GM21367 (cell line): ENCODE measurements around the gene FAM72A.
"Not testable (repeated sequence)": the region's sequence is repeated elsewhere in the genome, so short reads cannot be mapped to it uniquely, and the experiment has no call there.

ENCODE experiments used
- ATAC-seq: cut with Tn5 transposase; IDR thresholded peaks from one replicate; pipeline ENCODE4 v1.9.1; 2021; ENCODE audit not compliant: unreplicated experiment

The FAM72A gene

GRCh38 chr1:206202789-206203363 is at the start of gene FAM72A:
Gene FAM72A, minus strand, starts transcription at chr1:206202839. Its CDS starts 814 bp downstream, at chr1:206202025.
- peak; percentile 81 for ATAC-seq

GRCh38 chr1:206250953-206251681 is 48.5 kb upstream of the FAM72A start:
- ATAC-seq = not testable (repeated sequence)

DNA sequence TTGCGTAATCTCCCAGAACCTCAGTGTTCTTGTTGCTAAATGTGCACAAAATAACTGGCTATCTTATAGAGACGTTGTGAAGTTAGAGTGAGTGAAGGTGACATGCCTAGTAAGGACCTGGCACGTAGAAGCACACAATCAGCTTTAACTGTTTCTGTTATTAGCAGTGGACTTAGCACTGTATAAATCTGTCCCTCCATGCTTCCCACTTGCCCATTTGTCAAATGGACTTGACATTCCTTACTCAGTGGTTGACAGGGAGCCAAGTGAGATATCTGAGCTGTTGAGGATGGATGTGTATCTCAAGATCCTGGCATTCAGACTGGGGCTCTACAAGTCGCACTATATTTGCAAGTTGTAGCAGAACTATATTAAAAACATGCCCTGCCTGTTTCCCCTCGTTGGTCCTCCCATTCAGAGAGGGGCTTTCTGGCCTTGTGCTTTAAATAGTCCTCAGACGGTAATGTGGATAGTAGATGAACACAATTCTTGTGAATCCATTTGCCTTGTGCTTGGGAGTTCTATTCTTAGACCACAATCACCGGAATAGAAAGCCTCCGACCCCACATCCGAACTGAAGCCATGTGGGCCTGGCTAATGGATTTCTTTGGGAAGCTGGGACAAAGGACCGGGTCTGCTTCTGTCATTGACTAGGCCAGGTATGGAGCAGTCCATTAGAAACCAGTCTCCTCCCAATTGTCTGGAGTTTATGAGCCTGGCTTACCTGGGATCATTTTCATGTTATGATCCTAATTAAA is 43.7 kb upstream of the FAM72A start:
- not testable (repeated sequence) for ATAC-seq

- ATAC-seq = not testable (repeated sequence)
Measured at GRCh38 chr1:206245479-206245878, 42.8 kb upstream of the FAM72A start.

DNA sequence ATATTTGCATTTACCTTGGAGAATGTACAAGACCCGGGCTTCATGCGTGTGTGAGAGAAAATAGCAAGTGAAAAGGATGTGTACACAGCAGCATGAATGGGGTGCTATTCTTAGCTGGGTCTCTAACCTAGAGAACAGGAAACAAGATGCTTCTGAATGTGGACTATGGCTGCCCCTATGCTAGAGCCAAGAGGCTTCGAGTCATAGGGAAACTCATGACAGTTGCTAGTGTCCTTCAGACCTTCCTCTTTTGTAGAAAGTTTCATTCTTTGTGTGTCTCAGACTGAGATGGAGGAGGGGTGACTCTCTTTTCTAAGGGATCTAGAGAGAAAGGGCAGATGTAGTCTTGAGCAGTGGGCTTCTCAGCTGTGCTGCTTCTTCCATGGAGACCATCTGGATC is 40.7 kb upstream of the FAM72A start:
- ATAC-seq = peak; percentile 97

DNA sequence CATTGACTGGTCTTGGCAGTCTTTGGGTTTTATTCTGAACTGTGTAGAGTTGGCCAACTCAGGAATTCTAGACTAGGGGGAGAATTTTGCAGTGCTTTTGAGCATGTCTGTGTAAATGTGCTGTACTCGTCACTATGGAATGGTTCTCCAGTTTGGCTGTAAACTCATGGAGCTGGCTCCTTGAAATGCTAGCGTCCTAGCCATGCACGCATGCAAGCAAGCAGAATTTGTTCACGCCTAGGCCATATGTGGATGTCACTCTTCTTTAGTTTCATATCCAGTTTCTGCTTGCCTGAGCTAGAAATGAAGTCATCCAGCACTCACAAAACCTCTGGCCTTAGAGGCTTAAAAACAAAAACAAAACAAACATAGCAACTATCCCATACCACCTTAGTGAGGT is 37.6 kb upstream of the FAM72A start:
- ATAC-seq = peak; percentile 32

DNA sequence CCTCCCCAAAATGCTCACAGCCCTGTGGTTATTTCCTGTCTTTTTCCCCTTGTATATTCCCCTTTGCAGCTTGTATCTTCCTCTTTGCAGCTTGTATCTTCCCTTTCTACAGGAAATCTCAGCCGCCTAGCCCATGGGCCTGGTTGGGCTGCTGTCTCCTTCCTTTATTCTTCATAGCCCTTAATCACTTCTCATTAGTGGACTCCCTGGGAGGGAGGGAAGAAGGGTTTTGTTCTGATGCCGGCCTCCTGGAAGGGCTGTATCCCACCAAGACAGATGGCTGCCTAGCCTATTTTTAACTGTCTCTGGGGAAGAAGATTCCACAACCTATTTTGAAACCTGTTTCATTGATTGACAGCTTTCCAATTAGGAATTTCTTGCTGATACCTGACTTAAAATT is 32.6 kb upstream of the FAM72A start:
- not testable (repeated sequence) for ATAC-seq

DNA sequence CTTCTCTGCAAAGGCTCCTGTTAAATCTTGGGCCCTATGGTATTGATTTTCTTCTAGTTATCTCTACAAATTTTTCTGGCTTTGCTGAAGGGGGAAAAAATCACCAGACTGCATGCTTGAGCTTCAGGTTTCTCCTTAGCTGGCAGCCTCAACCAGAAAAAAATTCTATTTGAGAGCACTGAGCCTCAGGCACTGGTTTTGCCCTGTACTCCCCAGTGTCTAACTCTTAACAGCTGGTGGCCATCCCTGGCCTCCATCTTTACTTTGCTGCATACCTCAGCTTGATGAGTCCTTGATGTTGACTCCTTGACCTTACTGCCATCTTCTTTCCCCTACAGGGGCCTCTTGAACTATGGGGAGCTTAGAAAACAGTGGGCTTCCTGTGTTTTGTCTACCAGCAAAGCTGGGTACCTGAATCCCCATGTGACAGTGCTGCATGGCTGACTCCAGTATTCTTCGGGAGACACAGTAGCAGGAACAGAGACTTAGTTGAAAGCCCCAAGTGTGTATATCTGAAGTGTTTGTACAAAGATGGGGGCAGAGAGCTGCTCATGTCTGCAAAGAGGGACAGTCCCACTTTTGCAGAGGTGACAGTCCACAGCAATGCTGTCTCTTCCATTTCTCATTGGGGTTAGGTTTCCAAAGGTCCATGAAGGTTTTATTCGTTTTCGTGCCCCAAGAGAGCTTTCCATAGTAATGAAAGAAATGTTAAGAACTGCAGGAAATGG is 31.7 kb upstream of the FAM72A start:
- ATAC-seq = not testable (repeated sequence)

DNA sequence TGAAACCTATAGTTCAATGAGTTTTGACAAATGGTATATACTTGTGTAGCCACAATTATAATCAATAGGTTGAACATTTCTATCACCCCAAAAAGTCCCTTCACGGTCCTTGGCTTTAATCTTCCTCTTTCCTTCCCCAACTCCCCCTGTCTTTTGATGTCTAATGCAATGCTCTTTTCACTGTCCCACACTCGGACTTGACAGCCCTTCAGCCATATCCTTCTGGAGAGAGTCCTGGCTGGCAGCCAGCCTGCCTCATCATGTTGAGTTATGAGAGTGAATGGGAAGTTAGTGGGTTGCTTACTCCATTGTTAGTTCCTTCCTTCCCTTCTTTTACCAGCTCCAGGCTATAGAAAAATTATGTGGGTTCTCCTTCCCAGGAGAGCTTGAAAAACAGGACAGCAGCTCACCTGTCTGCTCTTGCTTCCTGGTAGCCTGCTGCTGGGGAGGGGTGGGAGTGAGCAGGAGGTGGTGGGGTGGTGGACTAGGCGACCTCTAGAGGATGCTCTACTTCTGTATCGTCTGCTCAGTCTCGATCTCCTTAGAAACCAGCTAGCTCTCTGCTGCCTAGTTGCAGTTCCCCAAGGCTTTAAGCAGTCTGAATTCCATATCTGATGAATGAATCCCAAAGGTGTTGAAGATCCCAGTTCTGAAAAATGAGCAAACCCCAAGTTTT is 30.5 kb upstream of the FAM72A start:
- not testable (repeated sequence) for ATAC-seq

DNA sequence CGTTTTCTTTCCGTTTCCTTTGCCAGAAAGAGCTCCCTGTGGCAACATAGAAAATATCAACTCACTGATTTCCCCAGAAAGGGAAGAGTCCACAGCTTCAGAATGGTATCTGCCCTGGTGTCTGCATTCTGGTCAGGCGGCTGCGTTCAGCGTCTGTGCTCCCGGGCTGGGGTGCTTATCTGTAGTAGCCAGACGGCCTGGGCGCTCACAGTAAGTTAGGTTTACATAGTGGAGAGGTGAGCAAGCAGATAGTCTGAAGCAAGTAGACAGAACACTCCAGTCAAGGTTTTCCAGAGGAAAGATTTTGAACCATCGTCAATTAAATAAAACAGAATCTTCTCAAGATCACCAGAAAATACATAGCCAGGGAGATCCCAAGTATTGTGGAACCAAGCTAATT is 29.4 kb upstream of the FAM72A start:
- not testable (repeated sequence) for ATAC-seq

GRCh38 chr1:206229286-206229685 is 26.6 kb upstream of the FAM72A start:
- not testable (repeated sequence) for ATAC-seq

DNA sequence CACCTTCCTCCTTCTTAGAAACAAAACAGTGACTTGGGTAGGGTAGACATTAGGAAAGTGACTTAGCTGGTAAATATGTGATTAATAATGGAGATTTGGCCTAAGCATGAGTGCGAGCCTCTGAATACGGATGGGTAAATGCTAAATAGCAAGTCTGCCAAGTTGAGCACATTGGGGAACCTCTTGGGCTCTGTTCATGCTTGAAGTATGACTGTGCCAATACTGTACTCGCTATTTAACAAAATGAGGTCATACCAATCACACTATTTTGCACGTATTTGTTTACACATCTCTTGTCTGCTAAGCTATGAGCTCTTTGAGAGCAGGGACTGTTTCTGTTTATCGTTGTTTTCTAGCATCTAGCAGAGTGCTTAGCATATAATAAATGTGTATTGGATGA is 24.2 kb upstream of the FAM72A start:
- not testable (repeated sequence) for ATAC-seq

GRCh38 chr1:206225386-206225785 is 22.7 kb upstream of the FAM72A start:
- ATAC-seq = not testable (repeated sequence)

DNA sequence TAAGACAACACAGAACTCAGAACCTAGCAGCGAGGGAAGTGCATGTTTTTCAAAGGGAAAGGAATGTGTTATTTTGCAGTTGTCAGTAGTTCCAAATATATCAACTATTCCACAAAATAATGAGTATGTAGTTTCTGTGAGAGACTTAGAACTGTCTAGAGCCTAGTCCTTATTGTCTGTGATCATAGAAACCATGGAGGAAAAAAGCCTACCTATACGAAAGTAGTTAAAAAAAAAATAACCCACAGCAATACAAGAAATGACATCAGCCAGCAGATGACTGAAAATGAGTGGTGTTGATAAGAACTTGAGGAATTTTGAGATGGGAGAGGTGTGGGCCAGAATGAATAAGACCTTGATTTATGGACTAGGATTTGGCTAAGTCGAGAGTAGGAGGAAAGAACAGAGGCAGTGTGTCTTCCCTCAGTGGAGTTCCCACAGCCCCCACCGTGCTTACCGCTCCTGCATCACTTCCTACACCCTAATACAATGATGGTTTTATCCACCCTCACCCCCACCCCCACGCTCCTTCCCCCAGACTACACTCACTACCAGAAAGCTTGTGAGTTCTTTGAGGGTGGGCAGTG is 21.6 kb upstream of the FAM72A start:
- ATAC-seq = not testable (repeated sequence)

DNA sequence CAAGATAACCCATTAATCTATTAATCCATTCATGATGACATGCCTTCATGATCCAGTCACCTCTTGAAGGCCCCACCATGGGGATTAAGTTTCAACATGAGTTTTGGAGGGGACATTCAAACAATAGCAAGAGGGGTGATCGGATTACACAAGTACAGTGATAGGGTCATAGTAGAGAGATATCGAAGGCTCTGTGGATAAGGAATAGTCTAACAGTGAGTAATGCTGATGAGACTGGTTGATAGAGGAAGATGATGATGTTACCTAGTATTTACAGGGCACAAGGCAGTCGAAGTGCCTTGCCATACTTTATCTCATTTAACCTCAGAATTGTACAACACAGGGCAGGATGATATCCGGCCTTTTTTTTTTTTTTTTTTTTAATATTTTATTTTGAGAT is 18.9 kb upstream of the FAM72A start:
- not testable (repeated sequence) for ATAC-seq

DNA sequence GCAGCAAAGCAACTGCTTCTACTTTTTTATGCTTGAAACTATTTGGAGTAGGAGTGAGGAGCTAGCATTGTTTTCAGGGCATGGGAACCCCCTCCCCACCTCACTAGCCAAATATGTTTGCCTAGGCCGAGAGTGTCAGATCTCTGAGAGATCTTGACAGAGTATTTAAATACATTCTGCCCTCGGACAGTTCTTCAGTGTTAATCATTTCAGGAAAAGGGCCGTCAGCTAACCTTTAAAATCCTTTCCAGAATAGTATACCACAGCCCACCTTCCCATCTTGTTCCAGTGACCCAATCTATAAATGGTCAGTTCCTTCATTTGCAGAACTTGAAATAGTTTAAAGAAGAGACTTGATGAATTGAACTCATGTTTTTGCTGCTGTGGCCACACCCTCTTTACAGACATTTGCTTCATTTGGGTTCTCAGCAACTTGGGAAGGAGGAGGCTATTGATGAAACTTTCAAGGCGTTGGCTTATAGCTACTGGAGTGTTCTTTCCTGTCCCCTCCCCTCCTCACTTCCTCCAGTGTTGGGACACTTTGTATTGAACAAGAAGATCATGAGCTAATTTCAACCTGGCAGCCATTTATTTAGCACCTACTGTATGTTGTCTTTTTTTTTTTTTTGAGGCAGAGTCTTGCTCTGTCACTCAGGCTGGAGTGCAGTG is 17.8 kb upstream of the FAM72A start:
- ATAC-seq = not testable (repeated sequence)

DNA sequence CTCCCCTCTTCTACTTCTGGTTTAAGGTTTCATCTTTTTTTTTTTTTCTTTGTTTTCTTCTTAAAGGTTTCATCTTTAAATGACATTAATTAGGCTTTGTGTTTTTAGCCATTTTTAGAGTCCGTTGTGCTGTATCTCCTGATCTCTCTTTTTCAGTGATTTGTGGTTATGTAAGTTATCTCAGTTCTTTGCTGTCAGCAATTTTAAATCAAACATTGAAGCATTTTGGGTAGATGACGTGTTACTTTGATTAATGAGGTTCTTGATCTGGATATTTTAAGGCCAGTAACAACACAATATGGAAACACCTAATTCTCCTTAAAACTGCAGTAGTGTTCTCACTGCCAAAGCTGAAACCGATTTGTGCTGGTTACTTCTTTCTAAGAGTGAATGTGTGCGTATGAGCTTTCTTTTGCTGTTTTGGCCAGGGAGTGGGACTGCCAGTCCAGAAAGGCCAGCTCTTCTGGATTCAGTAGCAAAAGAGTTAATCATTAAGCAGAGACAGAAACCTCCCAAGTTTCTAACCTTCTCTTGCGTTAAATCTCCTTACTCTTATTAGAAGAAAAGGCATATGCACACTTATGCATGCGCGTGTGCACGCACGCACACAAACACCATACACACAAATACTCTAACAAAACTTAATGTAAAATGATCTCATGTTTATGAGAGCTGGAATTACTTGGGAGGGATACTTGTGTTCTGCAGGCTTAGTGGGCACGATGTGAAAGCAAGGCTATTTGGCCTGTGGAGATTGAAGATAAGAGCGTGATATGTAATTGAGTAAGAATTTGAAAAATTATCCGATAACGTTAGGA is 17.1 kb upstream of the FAM72A start:
- ATAC-seq = not testable (repeated sequence)

- ATAC-seq = not testable (repeated sequence)
Measured at GRCh38 chr1:206218765-206219164, 16.1 kb upstream of the FAM72A start.

- not testable (repeated sequence) for ATAC-seq
Measured at GRCh38 chr1:206218285-206218684, 15.6 kb upstream of the FAM72A start.
